Hematopoietic multipotent progenitor cell treated with erythropoietin and hydrocortisone succinate and interleukin-3 and kit ligand, for 15 days (in vitro differentiated cells): ENCODE measurements around the gene COASY.

Experiments used
- DNase-seq: peaks from one replicate; pipeline ENCODE4 v3.0.0-alpha.2; 2015; ENCODE audit warnings: low spot score

Gene COASY

DNA sequence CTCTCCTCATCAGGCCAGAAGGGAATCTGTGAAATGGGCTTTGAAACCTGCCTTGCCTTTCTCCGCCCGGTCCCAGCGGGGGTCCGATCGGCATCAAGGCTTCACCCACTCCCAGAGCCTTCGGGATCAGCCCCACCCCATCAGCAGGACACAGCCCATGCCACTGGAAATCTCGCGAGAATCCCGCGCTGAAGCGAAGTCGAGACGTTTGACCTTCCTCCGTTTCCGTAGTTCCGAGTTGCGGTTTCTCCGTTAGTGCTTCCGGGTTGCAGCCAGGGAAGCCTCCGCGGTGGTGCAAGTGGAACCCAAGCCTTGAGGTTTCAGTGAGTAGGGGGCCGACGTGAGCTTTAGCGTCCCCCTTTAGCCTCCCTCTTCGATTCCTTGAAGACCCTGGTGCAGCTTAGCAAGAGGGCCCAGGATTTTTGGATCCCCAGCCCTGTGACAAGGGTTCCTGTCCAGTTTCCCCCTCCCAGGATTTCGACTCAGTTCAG, at the start of gene COASY:
COASY (plus strand) TSS at position 252 of the 491 bp plus-strand sequence. CDS start 475 bp downstream, outside the sequence.
- DNase-seq: peak; percentile 95

DNA sequence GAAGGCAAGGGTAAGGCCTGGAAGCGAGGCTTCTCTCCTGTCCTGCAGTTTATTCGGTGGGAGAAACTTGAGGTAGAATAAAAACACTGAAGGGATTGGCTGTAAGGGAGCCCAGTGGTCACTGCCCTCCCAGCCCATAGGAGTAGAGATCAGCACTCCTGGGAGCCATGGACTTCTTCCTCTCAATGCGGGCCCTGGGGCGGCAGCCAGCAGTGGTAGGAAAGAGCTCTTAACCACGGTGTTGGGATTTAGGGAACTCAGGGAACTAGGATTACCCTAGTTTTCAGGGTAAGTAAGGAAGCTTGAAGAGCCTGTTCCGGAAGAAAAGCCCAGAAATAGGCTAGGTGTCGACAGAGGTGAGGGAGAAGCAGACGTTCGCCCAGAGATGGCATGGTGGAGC, 49.7 kb upstream of the COASY start:
- no peak for DNase-seq

DNA sequence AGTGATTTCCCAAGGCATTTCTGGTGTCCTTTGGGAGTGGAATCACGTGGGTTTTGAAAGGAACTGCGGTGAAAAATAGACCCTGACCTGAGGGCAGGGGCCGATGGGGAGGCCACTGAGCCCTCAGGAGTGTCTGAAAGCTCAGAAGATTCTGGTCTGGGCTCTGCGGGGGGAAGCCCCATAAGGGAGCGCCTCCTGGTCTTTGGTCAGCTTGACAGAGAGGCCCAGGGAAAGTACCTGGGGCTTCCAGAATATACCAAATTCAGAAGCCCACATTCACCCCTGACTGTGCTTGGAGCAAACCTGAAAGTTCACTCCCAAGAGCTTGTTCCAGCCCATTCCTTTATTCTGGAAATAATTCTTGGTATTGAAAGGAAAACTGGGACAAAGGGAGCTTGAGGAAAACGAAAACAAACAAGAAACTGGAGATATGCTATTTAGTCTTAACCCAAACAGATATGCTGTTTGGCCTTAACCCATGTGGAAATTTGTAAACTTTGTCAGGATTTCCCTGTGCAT, 49.2 kb upstream of the COASY start:
- no peak for DNase-seq

DNA sequence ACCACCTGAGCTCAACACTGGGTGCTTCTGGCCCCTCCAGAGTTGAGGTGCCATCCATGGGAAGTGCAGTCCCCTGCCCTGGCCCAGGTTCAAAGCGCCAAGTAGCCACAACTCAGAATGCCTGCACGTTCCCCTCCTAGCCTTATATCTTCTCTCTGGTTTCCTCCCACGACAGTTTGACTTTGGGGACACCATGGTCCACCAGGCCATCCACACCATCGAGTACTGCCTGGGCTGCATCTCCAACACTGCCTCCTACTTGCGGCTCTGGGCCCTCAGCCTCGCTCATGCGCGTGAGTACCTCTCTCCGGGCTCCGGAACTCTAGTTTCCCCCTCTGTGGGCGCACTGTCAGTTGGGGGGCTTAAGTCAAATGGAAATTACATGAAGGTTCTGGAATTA, 48.3 kb upstream of the COASY start:
- no peak for DNase-seq

DNA sequence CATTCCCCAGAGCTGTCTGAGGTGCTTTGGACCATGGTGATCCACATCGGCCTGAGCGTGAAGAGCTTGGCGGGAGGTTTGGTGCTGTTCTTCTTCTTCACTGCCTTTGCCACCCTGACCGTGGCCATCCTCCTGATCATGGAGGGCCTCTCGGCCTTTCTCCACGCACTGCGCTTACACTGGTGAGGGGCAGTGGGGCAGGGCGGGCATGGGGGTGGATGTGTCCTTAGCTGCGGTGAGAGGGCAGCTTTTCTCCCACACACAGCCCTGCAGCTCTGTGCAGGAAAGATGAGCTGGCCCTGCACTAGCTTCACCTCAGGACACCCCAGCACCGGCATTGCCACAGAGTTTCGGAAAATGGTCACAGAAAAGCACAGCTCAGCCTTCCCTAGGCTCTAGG, 47.7 kb upstream of the COASY start:
- DNase-seq: no peak

DNA sequence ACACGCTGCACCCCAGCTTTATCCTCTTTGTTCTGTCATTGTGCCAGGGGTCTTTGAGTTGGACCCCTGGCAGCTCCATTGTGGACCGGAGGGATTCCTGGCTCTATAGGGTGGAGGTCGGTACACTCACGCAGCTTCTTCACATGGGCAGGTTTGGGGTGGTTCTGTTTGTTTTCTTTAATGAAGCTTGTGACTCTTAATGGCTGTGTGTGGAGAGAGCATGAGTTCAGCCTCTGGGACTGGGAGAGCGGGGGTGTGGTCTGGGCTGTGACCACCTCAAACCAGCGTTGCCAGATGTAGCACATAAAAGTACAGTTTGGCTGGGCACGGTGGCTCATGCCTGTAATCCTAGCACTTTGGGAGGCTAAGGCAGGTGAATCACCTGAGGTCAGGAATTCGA, 47.1 kb upstream of the COASY start:
- DNase-seq: no peak

DNA sequence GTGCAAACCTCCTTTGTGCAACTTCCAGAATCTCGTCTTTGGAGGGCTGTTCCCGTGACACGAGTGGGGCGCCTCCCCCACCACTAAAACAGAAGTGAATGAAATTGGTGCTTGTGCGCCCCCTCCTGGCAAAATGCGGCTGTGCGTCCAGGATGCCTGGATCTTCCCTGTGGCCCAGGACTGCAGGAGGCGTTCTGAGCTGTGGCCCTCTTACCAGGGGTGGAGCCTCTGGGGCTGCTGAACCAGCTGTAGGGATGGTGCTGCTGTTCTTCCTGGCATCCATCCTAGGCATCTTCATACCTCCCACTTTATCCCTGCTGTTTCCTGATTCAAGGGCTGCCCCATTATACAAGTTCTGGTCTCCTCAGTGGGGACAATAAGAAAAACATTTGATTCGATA, 44.4 kb upstream of the COASY start:
- DNase-seq: peak; percentile 86

DNA sequence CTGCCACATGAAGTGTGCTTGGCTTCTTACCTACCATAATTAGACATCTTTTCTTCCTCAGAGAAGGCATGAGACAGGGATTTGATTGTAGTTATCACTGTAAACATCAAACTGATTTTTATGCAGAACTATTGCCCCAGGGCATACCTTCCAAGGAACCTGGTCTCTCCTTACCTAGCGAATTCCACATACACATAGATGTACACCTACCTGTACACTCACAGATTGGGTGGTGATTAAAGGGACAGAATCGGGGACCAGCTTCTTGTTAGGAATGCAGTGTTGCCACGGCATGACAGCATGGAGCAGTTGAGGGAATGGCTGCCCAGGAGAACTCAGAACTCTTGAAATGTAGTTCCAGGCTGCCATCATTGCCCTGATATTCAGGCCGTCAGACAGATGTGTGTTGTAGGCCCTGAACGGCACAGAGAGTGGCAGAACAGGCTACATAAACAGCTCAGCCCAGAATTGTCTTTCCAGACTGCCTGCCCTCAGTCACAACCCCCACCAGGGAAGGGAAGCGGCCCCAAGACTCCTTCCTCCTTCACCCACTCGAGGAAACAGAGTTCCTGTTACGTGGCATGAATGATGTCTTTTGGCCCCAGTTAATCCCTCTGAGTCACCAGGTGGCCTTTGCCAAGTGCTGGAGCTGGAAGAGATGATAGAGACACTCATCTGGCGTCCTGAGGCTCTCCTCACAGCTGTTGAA, 43.7 kb upstream of the COASY start:
- DNase-seq: peak; percentile 90

DNA sequence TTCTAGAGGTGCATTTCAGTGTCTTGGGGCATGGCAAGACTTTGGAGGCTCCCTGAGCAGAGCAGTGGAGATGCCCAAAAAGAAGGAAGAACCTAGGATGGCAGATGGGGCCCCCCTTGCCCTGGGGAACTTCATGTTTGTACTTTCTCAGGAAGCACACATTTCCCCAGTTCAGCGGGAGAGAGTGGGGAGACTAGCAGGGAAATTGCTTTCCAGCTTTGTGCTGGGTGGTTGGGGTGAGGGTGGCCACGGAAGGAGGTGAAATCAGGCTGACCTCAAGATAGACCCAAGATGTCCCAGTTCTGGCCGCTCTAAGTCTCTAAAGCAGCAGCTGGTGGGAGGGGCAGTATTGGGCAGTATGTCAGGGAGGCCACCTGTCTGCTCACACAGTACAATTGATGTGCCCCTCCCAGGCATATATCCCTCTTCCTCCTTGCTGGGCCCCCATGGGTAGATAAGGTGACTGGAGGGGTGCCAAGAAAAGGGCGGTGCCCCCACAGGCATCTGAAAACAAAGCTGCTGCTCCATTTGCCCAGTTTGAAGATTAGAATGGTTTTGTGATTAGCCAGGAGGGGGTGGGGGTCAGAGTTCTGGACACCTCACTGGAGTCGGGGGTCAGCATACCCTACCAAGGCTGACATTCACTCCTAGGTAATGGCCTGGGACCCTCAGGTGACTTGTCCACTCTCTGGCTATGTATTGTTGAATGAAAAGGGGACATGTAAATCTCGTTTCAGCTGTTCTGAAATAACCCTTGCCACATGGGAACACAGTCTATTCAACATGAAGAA, 43.0 kb upstream of the COASY start:
- peak; percentile 85 for DNase-seq

DNA sequence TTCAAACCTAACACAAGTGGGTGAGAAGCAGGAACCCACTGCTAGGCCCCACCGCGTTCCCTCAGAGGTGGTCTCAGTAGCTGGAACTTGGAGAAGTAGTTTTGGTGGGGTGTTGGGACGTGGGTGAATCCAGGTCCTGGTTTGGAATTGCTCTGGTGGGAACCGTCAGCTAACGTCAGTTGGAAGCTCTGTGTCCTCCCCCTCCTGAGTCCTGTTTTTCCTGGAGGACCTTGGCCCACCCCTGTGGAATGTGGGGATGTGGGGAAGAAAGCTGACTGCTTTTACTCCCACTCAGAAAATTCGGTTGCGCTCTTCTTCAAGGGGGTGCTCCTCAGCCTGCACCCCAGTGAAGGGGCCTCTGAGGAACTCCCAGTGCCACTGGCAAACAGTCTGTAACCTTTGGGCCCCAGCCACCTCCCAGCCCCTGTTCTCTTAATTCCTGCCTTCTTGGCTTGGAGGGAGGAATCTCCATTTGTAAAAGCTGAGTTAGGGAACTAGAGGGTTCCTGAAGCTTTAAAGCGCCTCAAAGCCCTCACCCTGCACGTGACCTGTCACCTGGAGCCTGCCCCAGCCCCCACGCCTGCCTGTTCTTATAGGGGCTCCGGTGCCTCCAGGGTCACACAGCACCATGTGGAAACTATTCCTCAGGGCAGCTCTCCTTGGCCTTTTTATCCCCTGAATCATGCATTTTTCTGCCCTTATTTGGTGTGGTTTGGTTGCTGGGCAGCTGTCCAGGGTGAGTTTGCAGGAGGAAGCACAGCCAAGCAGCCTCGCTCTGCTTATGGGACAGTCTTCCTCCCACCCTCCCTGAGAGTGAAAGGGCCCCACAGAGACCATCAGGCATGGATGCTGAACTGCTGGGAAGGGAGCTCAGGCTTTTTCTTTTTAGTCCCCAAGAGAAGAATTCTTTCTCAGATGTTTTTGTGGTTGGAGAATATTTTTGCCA, 42.1 kb upstream of the COASY start:
- peak; percentile 40 for DNase-seq

DNA sequence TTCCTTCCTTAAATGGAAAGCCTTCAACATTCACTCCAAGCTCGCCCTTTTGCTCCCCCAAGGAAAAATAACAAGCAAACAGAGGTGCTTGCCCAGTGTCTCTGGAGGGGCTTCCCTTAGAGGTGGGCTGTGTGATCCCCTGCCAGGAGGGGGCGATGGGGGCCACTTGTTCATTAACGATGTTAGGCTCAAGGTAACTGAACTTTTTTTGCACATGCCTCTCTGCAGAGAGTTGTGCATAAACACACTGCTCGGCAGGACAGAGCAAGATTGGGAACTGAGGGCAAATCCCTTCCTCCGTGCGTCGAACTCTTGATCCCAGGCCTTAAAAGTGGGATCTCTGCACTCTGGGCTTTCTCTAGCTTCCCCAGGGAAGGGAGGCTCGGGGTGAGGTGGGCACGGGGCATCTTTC, 41.4 kb upstream of the COASY start:
- DNase-seq: no peak

DNA sequence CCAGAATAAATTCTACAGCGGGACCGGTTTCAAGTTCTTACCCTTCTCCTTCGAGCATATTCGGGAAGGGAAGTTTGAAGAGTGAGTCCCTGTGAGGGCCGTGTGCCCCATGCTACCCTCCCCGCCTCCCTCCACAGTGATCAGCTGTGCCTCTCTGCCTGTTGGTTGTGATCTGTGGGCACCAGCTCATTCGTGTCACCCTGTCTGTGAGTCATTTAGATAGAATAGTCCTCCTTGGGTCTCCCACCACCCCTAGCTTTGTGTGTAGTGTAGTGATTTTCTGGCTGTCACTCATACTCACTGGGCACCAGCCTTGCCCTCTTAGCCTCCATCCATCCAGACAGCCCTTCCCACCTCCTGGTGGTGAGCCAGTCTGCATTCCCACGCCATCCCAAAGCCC, 40.9 kb upstream of the COASY start:
- DNase-seq: no peak

DNA sequence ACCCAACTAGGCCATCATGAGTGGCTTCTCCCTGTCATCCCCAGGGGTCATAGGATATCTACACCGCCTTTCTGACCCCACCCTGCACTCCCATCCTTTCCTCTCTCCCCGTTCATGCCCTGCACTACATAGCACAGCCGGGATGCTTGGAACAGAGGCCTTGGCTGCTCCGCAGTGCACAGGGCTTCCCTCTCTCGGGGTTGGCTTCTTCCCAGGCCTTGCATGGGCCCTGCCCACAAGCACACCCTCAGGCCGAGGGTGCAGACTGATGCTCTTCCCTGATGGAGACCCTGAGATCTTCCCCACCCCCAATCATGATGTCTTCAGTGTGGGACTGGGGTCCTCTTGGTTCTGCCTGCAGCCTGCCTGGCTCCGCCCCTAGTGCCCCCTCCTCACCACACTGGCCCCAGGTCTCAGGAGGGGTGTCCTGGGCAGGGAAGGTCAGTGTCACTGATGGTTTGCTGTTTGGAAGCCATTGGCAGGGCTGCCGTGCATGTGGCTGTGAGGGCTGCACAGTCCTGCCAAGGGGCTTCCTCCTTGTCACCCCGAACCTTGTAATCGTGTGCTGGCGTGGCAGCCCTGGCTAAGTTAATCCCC, 40.2 kb upstream of the COASY start:
- no peak for DNase-seq

DNA sequence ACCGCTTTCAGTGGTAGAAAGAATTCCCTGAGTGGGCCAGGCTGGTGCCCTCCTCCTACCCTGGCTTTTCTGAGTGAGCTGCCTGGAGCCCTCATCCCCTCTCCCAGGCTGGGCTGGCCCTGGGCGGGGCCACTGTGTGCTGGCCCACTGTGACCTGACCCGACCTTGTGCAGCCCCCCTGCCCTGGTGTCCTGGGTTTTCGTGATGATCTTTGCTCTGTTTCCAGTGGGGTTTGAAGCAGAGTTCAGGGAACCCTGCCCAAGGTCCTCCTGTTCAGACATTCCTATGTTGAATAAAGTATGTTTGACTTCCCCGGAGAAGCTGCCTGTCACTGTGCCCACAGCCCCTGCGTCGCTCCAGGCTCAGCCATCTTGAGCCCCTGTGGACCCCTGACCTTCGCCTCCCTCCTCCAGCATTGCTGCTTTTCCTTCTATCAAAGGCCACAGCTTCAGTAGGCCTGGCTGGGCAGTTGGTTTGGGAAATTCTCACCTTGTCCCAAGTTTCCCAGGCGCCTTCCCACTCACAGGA, 39.6 kb upstream of the COASY start:
- DNase-seq: no peak

DNA sequence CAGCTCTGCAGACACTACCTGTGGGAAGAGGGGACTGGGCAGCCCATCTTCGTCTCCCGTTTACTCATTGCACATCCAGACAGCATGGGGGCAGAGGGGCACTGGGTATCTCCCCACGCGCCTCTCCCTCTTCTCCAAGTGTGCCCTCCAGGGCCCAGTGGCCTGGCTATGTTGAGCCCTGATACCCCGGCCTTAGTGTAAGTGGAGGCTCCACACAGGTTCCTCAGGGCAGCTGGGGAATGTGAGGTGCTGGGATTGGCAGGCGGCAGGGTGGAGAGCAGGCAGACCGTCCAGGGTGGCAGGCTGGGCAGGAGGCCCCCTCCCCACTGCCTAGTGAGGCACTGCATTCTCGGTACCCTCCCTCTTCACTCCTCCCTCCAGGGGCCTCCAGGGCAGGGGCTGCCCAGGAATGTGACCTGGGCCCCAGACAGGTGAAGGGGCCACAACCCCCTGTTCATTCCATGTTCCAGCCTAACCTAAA, 39.1 kb upstream of the COASY start:
- DNase-seq: no peak

DNA sequence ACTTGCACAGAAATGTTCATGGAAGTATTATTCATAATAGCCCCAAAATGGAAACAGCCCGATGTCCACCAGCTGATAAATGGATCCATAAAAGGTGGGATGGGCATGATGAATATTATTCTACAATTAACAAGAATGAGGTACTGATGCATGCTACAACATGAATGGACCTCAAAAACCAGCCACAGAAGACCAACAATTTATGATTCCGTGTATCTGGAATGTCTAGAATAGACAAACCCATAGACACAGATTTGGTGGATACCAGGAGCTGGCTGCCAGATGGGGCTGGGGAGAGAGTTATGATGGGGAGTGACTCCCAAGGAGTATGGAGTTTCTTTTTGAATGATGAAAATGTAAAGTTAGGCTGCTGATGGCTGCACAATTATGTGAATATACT, 36.7 kb upstream of the COASY start:
- DNase-seq: no peak

DNA sequence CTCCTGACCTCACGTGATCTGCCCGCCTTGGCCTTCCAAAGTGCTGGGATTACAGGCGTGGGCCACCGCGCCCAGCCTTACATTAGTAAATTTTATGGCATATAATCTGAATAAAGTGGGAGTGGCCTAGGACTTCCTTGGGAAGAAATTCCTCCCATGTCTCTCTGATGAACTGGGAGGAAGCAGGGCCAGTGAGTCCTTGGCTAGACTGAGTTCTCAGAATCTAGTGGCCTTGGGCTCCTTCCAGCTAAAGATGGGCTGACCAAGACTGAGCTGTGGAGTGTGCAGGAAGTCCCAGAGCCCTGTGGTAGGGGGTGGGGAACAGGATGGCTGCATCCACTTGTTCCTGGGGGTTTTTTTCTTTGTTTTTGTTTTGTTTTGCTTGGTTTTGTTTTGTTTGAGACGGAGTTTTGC, 35.9 kb upstream of the COASY start:
- DNase-seq: no peak

DNA sequence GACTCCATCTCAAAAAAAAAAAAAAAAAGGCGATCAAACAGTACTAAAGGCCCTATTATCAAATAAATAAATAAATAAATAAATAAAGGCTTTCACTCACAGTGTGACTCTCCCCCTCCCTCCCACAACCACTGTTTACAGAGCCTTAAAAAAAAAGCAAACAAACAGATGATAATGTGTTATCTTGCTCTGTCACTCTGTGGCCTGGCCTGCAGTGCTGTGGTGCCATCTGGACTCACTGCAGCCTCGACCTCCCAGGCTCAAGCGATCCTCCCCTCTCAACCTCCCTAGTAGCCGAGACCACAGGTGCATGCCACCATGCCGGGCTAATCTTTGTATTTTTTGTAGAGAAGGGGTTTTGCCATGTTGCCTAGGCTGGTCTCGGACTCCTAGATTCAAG, 34.0 kb upstream of the COASY start:
- DNase-seq: no peak

DNA sequence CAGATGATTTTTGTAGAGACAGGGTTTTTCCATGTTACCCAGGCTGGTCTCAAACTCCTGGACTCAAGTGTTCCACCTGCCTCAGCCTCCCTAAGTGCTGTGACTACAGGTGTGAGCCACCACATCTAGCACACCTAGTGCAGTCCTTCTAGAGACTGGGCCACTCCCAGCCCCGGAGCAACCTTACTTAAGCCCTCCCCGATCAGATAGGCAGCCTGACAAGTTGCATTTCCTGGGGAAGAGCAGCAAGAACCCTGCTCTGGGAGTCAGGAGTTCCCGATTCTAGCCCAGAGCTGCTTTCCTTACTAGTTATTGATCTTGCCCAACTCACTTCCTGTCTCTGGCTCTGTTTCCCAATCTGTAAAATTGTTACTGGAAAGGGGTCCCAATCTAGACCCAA, 32.9 kb upstream of the COASY start:
- DNase-seq: no peak

DNA sequence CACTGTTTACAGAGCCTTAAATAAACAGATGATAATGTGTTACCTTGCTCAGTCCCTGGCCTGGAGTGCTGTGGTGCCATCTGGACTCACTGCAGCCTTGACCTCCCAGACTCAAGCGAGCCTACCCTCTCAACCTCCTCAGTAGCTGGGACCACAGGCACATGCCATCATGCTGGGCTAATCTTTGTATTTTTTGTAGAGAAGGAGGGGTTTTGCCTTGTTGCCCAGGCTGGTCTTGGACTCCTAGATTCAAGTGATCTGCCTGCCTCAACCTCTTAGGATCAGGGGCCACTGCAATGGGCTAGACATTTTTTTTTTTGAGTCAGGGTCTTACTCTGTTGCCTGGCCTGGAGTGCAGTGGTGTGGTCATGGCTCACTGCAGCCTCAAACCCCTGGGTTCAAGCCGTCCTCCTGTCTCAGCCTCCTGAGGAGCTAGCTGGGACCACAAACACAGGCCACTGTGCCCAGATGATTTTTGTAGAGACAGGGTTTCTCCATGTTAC, 30.9 kb upstream of the COASY start:
- no peak for DNase-seq
